ENCODE results near the gene MATN3. TPM values are rescaled to one million over a fixed set of nuclear protein-coding genes. Genes with fewer than 3 reads are reported as not detected.

MATN3 gene
- total RNA-seq, 2 experiments from 2014 or later = not detected

- H3K79me2 ChIP-seq (ENCODE audit: insufficient read depth, low read depth, low read length) = no peaks in the 10 kb centered on the region
- H3K4me3 ChIP-seq (ENCODE audit: low read depth, low read length, poor library complexity, severe bottlenecking) = no peak overlapping the region
- no peaks in the 10 kb centered on the region for H3K9me3 ChIP-seq (ENCODE audit: low read length)
- CTCF ChIA-PET (ENCODE audit: unreplicated experiment) = no interaction called here
- no TSS peak for BruUV-seq (replicated peaks)
- H3K27ac ChIP-seq (ENCODE audit: low read depth, low read length, poor library complexity, severe bottlenecking) = no peak overlapping the region
- H3K4me2 ChIP-seq (ENCODE audit: low read length) = no peak overlapping the region
- no peaks in the 10 kb centered on the region for H4K20me1 ChIP-seq (ENCODE audit: insufficient read depth, low read length)
- H3K36me3 ChIP-seq (ENCODE audit: insufficient read depth, low read length) = no peaks in the 10 kb centered on the region
- no peaks in the 10 kb centered on the region for H3K9me2 ChIP-seq (ENCODE audit: insufficient read depth, low read length)
- intact Hi-C loops (cut with micrococcal nuclease; ENCODE audit: unreplicated experiment) = no loop called here
- no peaks in the 10 kb centered on the region for H3K4me1 ChIP-seq (ENCODE audit: insufficient read depth, low read length, poor library complexity, severe bottlenecking)
- POLR2A ChIA-PET = no interaction called here
- TF ChIP-seq, protein P1, sequence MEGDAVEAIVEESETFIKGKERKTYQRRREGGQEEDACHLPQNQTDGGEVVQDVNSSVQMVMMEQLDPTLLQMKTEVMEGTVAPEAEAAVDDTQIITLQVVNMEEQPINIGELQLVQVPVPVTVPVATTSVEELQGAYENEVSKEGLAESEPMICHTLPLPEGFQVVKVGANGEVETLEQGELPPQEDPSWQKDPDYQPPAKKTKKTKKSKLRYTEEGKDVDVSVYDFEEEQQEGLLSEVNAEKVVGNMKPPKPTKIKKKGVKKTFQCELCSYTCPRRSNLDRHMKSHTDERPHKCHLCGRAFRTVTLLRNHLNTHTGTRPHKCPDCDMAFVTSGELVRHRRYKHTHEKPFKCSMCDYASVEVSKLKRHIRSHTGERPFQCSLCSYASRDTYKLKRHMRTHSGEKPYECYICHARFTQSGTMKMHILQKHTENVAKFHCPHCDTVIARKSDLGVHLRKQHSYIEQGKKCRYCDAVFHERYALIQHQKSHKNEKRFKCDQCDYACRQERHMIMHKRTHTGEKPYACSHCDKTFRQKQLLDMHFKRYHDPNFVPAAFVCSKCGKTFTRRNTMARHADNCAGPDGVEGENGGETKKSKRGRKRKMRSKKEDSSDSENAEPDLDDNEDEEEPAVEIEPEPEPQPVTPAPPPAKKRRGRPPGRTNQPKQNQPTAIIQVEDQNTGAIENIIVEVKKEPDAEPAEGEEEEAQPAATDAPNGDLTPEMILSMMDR (conservative IDR thresholded peaks at IDR 0.05; ENCODE audit: low read length) = no peak
- TF ChIP-seq EZH2phosphoT487 (IDR thresholded peaks at IDR 0.05; ENCODE audit: borderline replicate concordance, low read depth, low read length) = no peak
- H2AFZ ChIP-seq (ENCODE audit: low read length) = no peak overlapping the region
- DNase-seq (ENCODE audit: low spot score) = no peak
These were observed 7.3 kb downstream of the MATN3 start for GRCh38 chr2:20005067-20005627.

GRCh38 chr2:20001361-20001863 lies 11.1 kb downstream of the MATN3 start:
- POLR2A ChIA-PET = interaction anchor here (0.9 kb wide), 1 partner anchor 88 kb away, joined by 3 read pairs; no protein-coding TSS in a partner anchor

GRCh38 chr2:19993731-19994130 lies 18.7 kb downstream of the MATN3 start:
- DNase-seq (ENCODE audit: low spot score) = no peak
- no peak overlapping the region for H3K4me2 ChIP-seq (ENCODE audit: low read length)
- ChIA-PET CTCF (ENCODE audit: unreplicated experiment) (no interaction called here), POLR2A (interaction anchor here (0.6 kb wide), 1 partner anchor 665 kb away, joined by 8 read pairs; no protein-coding TSS in a partner anchor)
- H3K79me2 ChIP-seq (ENCODE audit: insufficient read depth, low read depth, low read length) = no peaks in the 10 kb centered on the region
- BruUV-seq (replicated peaks) = no TSS peak
- no peak overlapping the region for H3K27ac ChIP-seq (ENCODE audit: low read depth, low read length, poor library complexity, severe bottlenecking)
- no peaks in the 10 kb centered on the region for H3K9me3 ChIP-seq (ENCODE audit: low read length)
- H3K36me3 ChIP-seq (ENCODE audit: insufficient read depth, low read length) = no peaks in the 10 kb centered on the region
- H3K4me3 ChIP-seq (ENCODE audit: low read depth, low read length, poor library complexity, severe bottlenecking) = no peak overlapping the region
- H3K9me2 ChIP-seq (ENCODE audit: insufficient read depth, low read length) = no peaks in the 10 kb centered on the region
- TF ChIP-seq, protein P1 (conservative IDR thresholded peaks at IDR 0.05; ENCODE audit: low read length) = no peak
- TF ChIP-seq EZH2phosphoT487 (IDR thresholded peaks at IDR 0.05; ENCODE audit: borderline replicate concordance, low read depth, low read length) = no peak
- no peaks in the 10 kb centered on the region for H4K20me1 ChIP-seq (ENCODE audit: insufficient read depth, low read length)
- H2AFZ ChIP-seq (ENCODE audit: low read length) = no peak overlapping the region
- no peaks in the 10 kb centered on the region for H3K4me1 ChIP-seq (ENCODE audit: insufficient read depth, low read length, poor library complexity, severe bottlenecking)
- intact Hi-C loops (cut with micrococcal nuclease; ENCODE audit: unreplicated experiment) = no loop called here

More at GRCh38 chr2:20001361-20001863, 11.1 kb downstream of the MATN3 start:
- H3K9me3 ChIP-seq (ENCODE audit: low read length) = no peaks in the 10 kb centered on the region
- no peak overlapping the region for H3K4me3 ChIP-seq (ENCODE audit: low read depth, low read length, poor library complexity, severe bottlenecking)
- no TSS peak for BruUV-seq (replicated peaks)
- intact Hi-C loops (cut with micrococcal nuclease; ENCODE audit: unreplicated experiment) = no loop called here
- no peaks in the 10 kb centered on the region for H4K20me1 ChIP-seq (ENCODE audit: insufficient read depth, low read length)
- H3K4me2 ChIP-seq (ENCODE audit: low read length) = no peak overlapping the region
- H3K79me2 ChIP-seq (ENCODE audit: insufficient read depth, low read depth, low read length) = no peaks in the 10 kb centered on the region
- no peak overlapping the region for H2AFZ ChIP-seq (ENCODE audit: low read length)
- H3K27ac ChIP-seq (ENCODE audit: low read depth, low read length, poor library complexity, severe bottlenecking) = no peak overlapping the region
- CTCF ChIA-PET (ENCODE audit: unreplicated experiment) = interaction anchor here (0.6 kb wide), 1 partner anchor 277 kb away, joined by 6 read pairs; no protein-coding TSS in a partner anchor
- no peaks in the 10 kb centered on the region for H3K9me2 ChIP-seq (ENCODE audit: insufficient read depth, low read length)
- TF ChIP-seq, protein P1 (conservative IDR thresholded peaks at IDR 0.05; ENCODE audit: low read length) = no peak
- no peak for TF ChIP-seq EZH2phosphoT487 (IDR thresholded peaks at IDR 0.05; ENCODE audit: borderline replicate concordance, low read depth, low read length)
- H3K4me1 ChIP-seq (ENCODE audit: insufficient read depth, low read length, poor library complexity, severe bottlenecking) = no peaks in the 10 kb centered on the region
- no peaks in the 10 kb centered on the region for H3K36me3 ChIP-seq (ENCODE audit: insufficient read depth, low read length)
- no peak for DNase-seq (ENCODE audit: low spot score)
